ENCODE results near the gene P2RY14. TPM values are rescaled to one million over a fixed set of nuclear protein-coding genes. Genes with fewer than 3 reads are reported as not detected.
"Not testable (repeated sequence)": the region's sequence is repeated elsewhere in the genome, so short reads cannot be mapped to it uniquely, and the experiment has no call there.

P2RY14 gene
- polyA plus RNA-seq, 4 donors = 1.1 to 5.5 (median 1.3) TPM; not detected in 1

DNA sequence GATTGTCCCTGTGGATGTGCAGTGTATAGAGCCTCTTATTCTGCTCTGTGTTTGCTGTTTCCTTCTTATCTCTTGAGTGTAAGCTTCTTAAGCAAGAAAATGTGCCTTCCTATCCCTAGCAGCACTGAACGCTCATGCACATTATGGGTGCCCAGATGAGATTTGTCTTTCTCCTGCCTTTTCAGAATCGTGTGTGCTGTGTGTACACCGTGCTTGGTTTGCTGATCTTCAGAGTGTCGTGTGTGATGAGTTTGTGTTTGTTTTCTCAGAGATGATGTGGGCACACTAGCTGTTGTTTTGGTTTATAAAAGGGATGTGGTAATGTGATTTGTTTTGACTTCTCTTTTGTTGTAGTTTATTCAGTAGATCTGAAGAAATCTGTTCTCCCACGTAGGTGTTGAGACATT is 95.1 kb downstream of the P2RY14 start:
- no peaks in the 10 kb centered on the region for H3K9me3 ChIP-seq (ENCODE audit: control insufficient read depth in 2 of 2, insufficient read depth in 1 of 2, low read depth in 1 of 2, low read length in 1 of 2)
- 60 to 77% (median 68%) methylated on average over 5 of the region's 5 CpGs for WGBS, 3 donors
- FAIRE-seq = no peak

DNA sequence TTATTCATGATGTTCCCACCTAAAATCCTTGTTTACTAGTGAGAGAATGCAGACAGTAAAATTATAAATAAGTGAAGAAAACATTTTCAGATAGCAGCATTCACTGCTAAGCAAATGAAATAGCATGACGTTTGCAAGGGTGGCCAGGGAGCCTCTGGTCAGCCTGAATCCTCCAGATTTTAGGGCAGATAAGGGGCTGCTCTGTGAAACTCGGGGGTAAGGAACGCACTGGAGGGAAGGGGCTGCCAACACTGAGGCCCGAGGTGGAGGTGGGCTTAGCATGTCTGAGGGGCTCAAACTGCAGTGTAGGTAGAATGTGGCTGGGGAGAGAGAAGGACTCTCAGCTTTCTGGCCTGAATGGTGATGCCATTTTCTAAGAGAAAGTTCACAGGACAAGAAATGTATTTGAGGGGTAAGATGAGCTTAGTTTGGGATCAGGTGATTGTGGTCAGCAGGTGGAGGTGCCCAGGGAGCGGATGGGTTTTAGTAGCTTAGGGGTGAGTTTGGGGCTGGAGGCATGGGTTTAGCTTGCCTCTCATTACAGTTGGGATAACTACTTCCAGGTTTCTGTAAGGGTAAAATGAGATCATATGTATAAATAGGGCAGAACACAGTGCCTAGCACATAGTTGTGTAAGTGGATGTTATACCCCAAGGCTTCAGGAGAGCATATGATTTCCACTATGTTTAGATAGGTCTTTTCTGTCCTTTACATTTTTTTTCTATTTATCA is 95.8 kb downstream of the P2RY14 start:
- 80 to 84% (median 81%) methylated on average over 5 of the region's 5 CpGs for WGBS, 3 donors
- no peak for DNase-seq
- peaks cover 0 to 3% (median 0%) of the 10 kb centered on the region in 3 donors for H3K4me1 ChIP-seq (ENCODE audit: control insufficient read depth in 3 of 3, insufficient read depth in 2 of 3, low read depth in 1 of 3, low read length in 2 of 3)
- no peaks in the 10 kb centered on the region for H3K36me3 ChIP-seq (ENCODE audit: control insufficient read depth in 3 of 3, insufficient read depth in 2 of 3, low read depth in 1 of 3, low read length in 3 of 3)
- no peak overlapping the region for H3K27ac ChIP-seq (ENCODE audit: low read depth in 1 of 3, low read length in 2 of 3)
- no peak overlapping the region for H3K4me3 ChIP-seq (ENCODE audit: low read depth in 1 of 3, low read length in 3 of 3)
- no peaks in the 10 kb centered on the region for H3K9me3 ChIP-seq (ENCODE audit: control insufficient read depth in 2 of 2, insufficient read depth in 1 of 2, low read depth in 1 of 2, low read length in 1 of 2)
- no peak for FAIRE-seq
- no peaks in the 10 kb centered on the region for H3K27me3 ChIP-seq (ENCODE audit: control insufficient read depth in 3 of 3, insufficient read depth in 3 of 3, low read length in 3 of 3)

More for the DNA sequence above, 95.1 kb downstream of the P2RY14 start:
- Histone ChIP-seq H3K36me3 (ENCODE audit: control insufficient read depth in 3 of 3, insufficient read depth in 2 of 3, low read depth in 1 of 3, low read length in 3 of 3) (peaks cover 0 to 2% (median 0%) of the 10 kb centered on the region in 3 donors), H3K4me3 (ENCODE audit: low read depth in 1 of 3, low read length in 3 of 3) (no peak overlapping the region), H3K27ac (ENCODE audit: low read depth in 1 of 3, low read length in 2 of 3) (peak overlapping the region in 1 of 3 donors; percentile 54), H3K27me3 (ENCODE audit: control insufficient read depth in 3 of 3, insufficient read depth in 3 of 3, low read length in 3 of 3) (no peaks in the 10 kb centered on the region), H3K4me1 (ENCODE audit: control insufficient read depth in 3 of 3, insufficient read depth in 2 of 3, low read depth in 1 of 3, low read length in 2 of 3) (peaks cover 0 to 3% (median 0%) of the 10 kb centered on the region in 3 donors)
- DNase-seq = peak in 1 of 2 donors; percentile 36

DNA sequence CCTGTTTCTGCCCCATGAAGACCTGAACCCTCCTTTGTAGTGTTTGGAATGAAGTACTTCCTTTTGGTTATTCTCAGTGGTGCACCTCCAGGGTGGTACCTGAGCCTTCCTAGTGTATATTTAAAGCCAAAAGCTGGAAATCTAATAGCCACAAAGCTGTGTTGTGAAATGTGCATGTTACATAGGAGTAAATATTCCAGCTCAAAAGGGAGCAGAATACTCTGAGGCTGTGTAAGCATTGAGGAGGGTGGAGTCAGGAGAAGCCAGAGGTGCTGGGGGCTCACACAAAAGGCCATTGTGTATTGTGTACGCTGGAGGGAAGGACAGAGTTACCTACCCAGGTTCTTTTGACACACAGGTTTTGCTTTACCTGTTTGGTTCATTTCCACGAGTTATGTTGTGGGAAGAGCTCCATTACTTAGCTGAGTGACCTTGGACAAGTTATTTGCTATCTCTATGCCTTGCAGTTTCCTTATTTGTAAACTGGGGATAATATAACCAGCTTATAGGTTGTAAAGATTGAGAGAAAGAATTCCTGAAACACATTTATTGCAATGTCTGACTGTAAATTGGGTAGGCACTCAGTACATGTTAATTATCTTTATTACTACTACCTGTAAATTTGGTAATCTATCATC is 100.0 kb downstream of the P2RY14 start:
- peak; percentile 21 to 53 for DNase-seq
- no peak for FAIRE-seq
- 20 to 60% (median 41%) methylated on average over 2 of the region's 2 CpGs for WGBS, 3 donors

DNA sequence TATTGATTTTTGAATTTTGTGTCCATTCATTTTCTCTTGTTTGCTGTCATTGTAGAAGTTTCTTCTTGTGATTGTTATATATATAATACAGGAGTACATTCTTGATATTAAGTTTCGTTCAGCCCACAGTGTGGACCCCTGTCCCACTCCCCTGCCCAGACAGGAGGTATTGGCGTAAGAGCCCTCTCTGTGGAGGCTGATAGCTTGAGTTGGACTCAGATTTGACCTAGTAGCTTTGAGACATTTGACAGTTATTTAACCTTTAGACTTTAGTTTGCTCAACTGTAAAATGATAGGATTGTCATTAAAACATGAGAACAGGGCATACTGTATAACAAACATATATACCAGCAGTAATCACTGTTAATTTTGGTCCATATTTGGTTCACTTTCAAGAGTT is 102.4 kb downstream of the P2RY14 start:
- 89 to 92% (median 90%) methylated on average over 2 of the region's 2 CpGs for WGBS, 3 donors
- H3K9me3 ChIP-seq (ENCODE audit: control insufficient read depth in 2 of 2, insufficient read depth in 1 of 2, low read depth in 1 of 2, low read length in 1 of 2) = no peaks in the 10 kb centered on the region
- no peaks in the 10 kb centered on the region for H3K27me3 ChIP-seq (ENCODE audit: control insufficient read depth in 3 of 3, insufficient read depth in 3 of 3, low read length in 3 of 3)
- peaks cover 0 to 3% (median 0%) of the 10 kb centered on the region in 3 donors for H3K4me1 ChIP-seq (ENCODE audit: control insufficient read depth in 3 of 3, insufficient read depth in 2 of 3, low read depth in 1 of 3, low read length in 2 of 3)
- no peak overlapping the region for H3K4me3 ChIP-seq (ENCODE audit: low read depth in 1 of 3, low read length in 3 of 3)
- FAIRE-seq = no peak
- no peak overlapping the region for H3K27ac ChIP-seq (ENCODE audit: low read depth in 1 of 3, low read length in 2 of 3)
- peaks cover 0 to 6% (median 0%) of the 10 kb centered on the region in 3 donors for H3K36me3 ChIP-seq (ENCODE audit: control insufficient read depth in 3 of 3, insufficient read depth in 2 of 3, low read depth in 1 of 3, low read length in 3 of 3)
- DNase-seq = no peak

More for the DNA sequence above, 100.0 kb downstream of the P2RY14 start:
- Histone ChIP-seq H3K27me3 (ENCODE audit: control insufficient read depth in 3 of 3, insufficient read depth in 3 of 3, low read length in 3 of 3) (no peaks in the 10 kb centered on the region), H3K36me3 (ENCODE audit: control insufficient read depth in 3 of 3, insufficient read depth in 2 of 3, low read depth in 1 of 3, low read length in 3 of 3) (no peaks in the 10 kb centered on the region), H3K9me3 (ENCODE audit: control insufficient read depth in 2 of 2, insufficient read depth in 1 of 2, low read depth in 1 of 2, low read length in 1 of 2) (no peaks in the 10 kb centered on the region), H3K4me3 (ENCODE audit: low read depth in 1 of 3, low read length in 3 of 3) (no peak overlapping the region), H3K4me1 (ENCODE audit: control insufficient read depth in 3 of 3, insufficient read depth in 2 of 3, low read depth in 1 of 3, low read length in 2 of 3) (peaks cover 0 to 3% (median 0%) of the 10 kb centered on the region in 3 donors), H3K27ac (ENCODE audit: low read depth in 1 of 3, low read length in 2 of 3) (peak overlapping the region in 1 of 3 donors; percentile 34)

DNA sequence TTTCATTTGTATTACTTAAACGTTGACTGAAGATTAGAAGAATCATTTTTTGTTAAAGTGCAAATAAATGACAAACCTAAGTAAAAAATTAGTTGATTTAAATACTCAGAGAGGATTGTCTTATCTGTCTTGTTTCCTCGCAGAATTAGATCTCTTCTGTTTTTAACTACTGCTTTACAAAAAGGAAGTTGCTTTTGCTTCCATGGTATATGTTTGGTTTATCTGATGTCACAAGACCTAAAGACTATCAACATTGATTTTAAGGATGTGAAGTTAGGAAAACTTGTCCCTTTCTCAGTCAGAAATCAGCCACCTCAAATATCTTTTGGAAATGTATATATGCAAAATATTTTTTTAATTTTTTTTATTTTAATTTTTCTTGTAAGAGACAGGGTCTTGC is 104.0 kb downstream of the P2RY14 start:
- DNase-seq = no peak
- H3K27ac ChIP-seq (ENCODE audit: low read depth in 1 of 3, low read length in 2 of 3) = no peak overlapping the region
- peaks cover 0 to 3% (median 0%) of the 10 kb centered on the region in 3 donors for H3K4me1 ChIP-seq (ENCODE audit: control insufficient read depth in 3 of 3, insufficient read depth in 2 of 3, low read depth in 1 of 3, low read length in 2 of 3)
- FAIRE-seq = no peak
- H3K9me3 ChIP-seq (ENCODE audit: control insufficient read depth in 2 of 2, insufficient read depth in 1 of 2, low read depth in 1 of 2, low read length in 1 of 2) = no peaks in the 10 kb centered on the region
- no peaks in the 10 kb centered on the region for H3K27me3 ChIP-seq (ENCODE audit: control insufficient read depth in 3 of 3, insufficient read depth in 3 of 3, low read length in 3 of 3)
- peaks cover 0 to 6% (median 0%) of the 10 kb centered on the region in 3 donors for H3K36me3 ChIP-seq (ENCODE audit: control insufficient read depth in 3 of 3, insufficient read depth in 2 of 3, low read depth in 1 of 3, low read length in 3 of 3)
- 69 to 73% (median 73%) methylated on average over 2 of the region's 2 CpGs for WGBS, 3 donors
- H3K4me3 ChIP-seq (ENCODE audit: low read depth in 1 of 3, low read length in 3 of 3) = no peak overlapping the region

DNA sequence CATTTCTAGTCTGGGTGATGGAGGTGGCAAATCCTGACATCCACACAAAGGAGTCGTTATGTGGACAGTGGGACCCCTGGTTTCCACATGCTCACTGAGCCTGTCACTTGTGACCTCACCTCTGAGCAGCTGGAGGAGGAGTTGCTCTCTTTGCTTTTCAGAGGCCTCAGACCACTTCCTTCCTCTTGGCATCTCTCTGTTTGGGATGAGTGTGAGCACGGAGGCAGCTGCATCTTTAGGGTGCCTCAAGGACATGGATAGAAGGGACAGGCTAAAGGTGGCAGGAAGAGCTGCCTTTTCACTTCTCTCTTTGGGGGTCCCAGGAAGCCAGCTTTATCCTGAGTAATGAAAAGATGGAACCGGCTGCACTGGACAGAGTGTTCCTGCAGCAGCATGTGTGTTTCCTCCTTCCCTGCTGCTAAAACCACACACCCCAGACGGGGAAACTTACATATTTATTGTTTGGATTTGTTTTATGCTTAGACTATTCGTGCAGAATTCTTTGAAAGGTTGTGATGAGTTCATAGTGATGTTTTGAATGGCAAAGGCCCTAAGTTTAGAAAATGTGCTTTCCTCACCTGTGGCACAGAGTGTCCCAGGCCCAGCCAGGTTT is 107.1 kb downstream of the P2RY14 start:
- Histone ChIP-seq H3K9me3 (ENCODE audit: control insufficient read depth in 2 of 2, insufficient read depth in 1 of 2, low read depth in 1 of 2, low read length in 1 of 2) (no peaks in the 10 kb centered on the region), H3K4me1 (ENCODE audit: control insufficient read depth in 3 of 3, insufficient read depth in 2 of 3, low read depth in 1 of 3, low read length in 2 of 3) (no peaks in the 10 kb centered on the region), H3K27ac (ENCODE audit: low read depth in 1 of 3, low read length in 2 of 3) (peak overlapping the region in 1 of 3 donors; percentile 68), H3K36me3 (ENCODE audit: control insufficient read depth in 3 of 3, insufficient read depth in 2 of 3, low read depth in 1 of 3, low read length in 3 of 3) (peaks cover 0 to 6% (median 0%) of the 10 kb centered on the region in 3 donors), H3K4me3 (ENCODE audit: low read depth in 1 of 3, low read length in 3 of 3) (no peak overlapping the region), H3K27me3 (ENCODE audit: control insufficient read depth in 3 of 3, insufficient read depth in 3 of 3, low read length in 3 of 3) (no peaks in the 10 kb centered on the region)
- 44 to 76% (median 58%) methylated on average over 5 of the region's 5 CpGs for WGBS, 3 donors
- FAIRE-seq = no peak
- DNase-seq = peak in 1 of 2 donors; percentile 38

DNA sequence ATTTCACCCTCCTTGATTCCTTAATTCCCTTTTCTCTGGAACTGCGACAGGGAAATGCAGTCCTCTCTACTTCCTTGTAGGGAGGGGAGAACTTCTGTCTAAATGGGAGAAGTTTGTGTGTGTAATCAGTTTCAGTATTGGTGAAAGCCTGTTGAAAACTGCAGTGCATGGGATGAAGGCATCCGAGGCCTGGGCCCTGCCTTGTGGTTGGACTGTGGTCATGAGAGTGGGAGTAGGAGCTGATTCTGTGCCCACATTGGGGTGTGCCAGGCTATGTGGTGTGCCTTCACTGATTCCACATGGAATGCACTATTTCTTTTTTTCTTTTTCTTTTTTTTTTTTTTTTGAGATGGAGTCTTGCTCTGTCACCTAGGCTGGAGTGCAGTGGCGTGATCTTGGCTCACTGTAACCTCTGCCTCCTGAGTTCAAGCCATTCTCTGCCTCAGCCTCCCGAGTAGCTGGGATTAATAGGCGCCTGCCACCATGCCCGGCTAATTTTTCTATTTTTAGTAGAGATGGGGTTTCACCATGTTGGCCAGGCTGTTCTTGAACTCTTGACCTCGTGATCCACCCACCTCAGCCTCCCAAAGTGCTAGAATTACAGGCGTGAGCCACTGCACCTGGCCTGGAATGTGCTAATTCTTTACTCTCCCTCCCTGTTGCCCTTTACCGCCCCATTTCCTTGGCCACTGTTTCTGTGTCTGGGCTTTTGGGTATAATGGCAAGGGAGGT is 108.2 kb downstream of the P2RY14 start:
- H3K4me1 ChIP-seq (ENCODE audit: control insufficient read depth in 3 of 3, insufficient read depth in 2 of 3, low read depth in 1 of 3, low read length in 2 of 3); H3K27me3 ChIP-seq (ENCODE audit: control insufficient read depth in 3 of 3, insufficient read depth in 3 of 3, low read length in 3 of 3); H3K4me3 ChIP-seq (ENCODE audit: low read depth in 1 of 3, low read length in 3 of 3); H3K36me3 ChIP-seq (ENCODE audit: control insufficient read depth in 3 of 3, insufficient read depth in 2 of 3, low read depth in 1 of 3, low read length in 3 of 3); DNase-seq; FAIRE-seq; H3K9me3 ChIP-seq (ENCODE audit: control insufficient read depth in 2 of 2, insufficient read depth in 1 of 2, low read depth in 1 of 2, low read length in 1 of 2): not testable (repeated sequence)
- WGBS, 3 donors = 70 to 75% (median 73%) methylated on average over 9 of the region's 9 CpGs
- H3K27ac ChIP-seq (ENCODE audit: low read depth in 1 of 3, low read length in 2 of 3) = peak overlapping the region in 2 of 3 donors; percentile 30 to 68
